Head of caudate nucleus (tissue), 42 donors: ENCODE data around the gene CCR8.

Experiments used
- DNase-seq, 42 donors: peaks; one replicate each; pipeline versions ENCODE4 v3.0.0 to v3.0.0-alpha.2; 2020 to 2021; ENCODE audit warnings: mixed read lengths in 7 of 42
- intact Hi-C: fragments of 100-400 bp; cut with DNase I; formaldehyde crosslinking; loops from one replicate; pipeline ENCODE4 v1.15.0; 2022

Gene CCR8

DNA sequence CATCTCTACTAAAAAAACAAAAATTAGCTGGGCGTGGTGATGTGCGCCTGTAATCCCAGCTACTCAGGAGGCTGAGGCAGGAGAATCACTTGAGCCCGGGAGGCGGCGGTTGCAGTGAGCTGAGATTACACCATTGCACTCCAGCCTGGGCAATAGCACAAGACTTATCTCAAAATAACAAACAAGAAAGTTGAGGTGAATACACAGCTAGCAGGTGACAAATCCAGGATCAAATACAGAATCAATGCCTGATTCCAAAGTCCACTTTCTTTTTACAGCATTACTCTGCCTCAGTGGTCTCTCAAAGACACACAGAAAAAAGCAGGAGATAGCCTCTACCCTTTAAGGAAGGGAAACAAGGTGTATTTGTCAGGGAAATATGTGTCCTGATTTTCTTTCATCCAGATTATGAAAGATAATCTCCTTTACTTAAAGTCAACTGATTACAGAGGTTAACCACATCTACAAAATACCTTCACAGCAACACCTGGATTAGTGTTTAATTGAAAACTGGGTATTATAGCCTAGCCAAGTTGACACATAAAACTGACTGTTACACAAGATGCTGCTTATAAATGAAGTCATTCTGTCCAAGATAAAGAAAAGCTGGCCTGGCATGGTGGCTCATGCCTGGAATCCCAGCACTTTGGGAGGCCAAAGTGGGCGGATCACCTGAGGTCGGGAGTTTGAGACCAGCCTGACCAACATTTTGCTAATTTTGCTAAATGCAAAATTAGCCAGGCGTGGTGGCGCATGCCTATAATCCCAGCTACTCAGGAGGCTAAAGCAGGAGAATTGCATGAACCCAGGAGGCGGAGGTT, 49.7 kb downstream of the CCR8 start:
- intact Hi-C loops = no loop called here
- DNase-seq = no peak

GRCh38 chr3:39379778-39380155, 50.3 kb downstream of the CCR8 start:
- no peak for DNase-seq
- intact Hi-C loops = no loop called here

DNA sequence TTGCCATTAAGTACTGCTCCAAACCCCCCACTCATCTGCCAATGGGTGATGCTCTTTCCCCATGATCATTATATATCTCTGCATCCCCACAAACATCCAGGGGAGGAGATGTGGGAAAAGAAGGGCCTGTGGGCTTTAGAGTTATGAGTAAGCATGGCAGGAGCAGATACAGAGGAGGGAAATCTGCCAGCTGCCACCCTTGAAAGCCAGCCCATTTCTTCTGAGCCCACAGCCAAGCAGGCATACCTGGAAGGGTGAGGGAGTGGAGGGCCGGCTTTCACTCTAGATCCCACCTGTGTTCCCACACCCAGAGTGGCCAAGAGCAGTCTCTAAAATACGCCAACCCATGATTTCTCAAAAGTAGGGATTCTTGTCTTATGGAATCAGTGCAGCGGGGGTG, 51.9 kb downstream of the CCR8 start:
- DNase-seq = peak in 1 of 42 donors; percentile 28
- intact Hi-C loops = no loop called here
